Liver (tissue), 9 donors: Measurements from ENCODE around the gene ALKBH5. TPM values are rescaled to one million over a fixed set of nuclear protein-coding genes. Genes with fewer than 3 reads are reported as not detected.

Experiments used
- DNase-seq: peaks from one replicate; pipeline ENCODE4 v3.0.0-alpha.2; 2017; ENCODE audit warnings: low spot score
- H3K27ac ChIP-seq, 2 donors: one replicate each; pipeline ENCODE4 v1.7.0; 2013; ENCODE audit warnings: inconsistent platforms in 2 of 2, low read length in 2 of 2, control low read depth in 1 of 2, low read depth in 1 of 2, mild to moderate bottlenecking in 1 of 2
- H3K27me3 ChIP-seq, 4 donors: one replicate each; pipeline versions ENCODE4 v1.6.1 to v1.7.0; 2013; ENCODE audit warnings: low read length in 3 of 4, inconsistent platforms in 1 of 4, mild to moderate bottlenecking in 1 of 4, moderate library complexity in 1 of 4; ENCODE audit not compliant: control insufficient read depth in 4 of 4, insufficient read depth in 4 of 4
- H3K36me3 ChIP-seq, 4 donors: one replicate each; pipeline versions ENCODE4 v1.6.1 to v1.7.0; 2013; ENCODE audit warnings: low read length in 3 of 4, mild to moderate bottlenecking in 3 of 4, low read depth in 1 of 4, moderate library complexity in 1 of 4; ENCODE audit not compliant: control insufficient read depth in 4 of 4, insufficient read depth in 3 of 4
- H3K4me1 ChIP-seq, 4 donors: one replicate each; pipeline versions ENCODE4 v1.6.1 to v1.7.0; 2013; ENCODE audit warnings: low read length in 3 of 4, mild to moderate bottlenecking in 3 of 4, moderate library complexity in 1 of 4; ENCODE audit not compliant: control insufficient read depth in 4 of 4, insufficient read depth in 4 of 4
- H3K4me3 ChIP-seq, 3 donors: one replicate each; pipeline versions ENCODE4 v1.6.1 to v1.7.0; 2013; ENCODE audit warnings: low read length in 3 of 3, control low read depth in 1 of 3, low read depth in 1 of 3, mild to moderate bottlenecking in 1 of 3
- H3K9ac ChIP-seq, 2 donors: one replicate each; pipeline ENCODE4 v1.7.0; 2013; ENCODE audit warnings: low read length in 2 of 2, mild to moderate bottlenecking in 2 of 2, moderate library complexity in 2 of 2, control low read depth in 1 of 2, low read depth in 1 of 2
- H3K9me3 ChIP-seq, 4 donors: one replicate each; pipeline versions ENCODE4 v1.6.1 to v1.7.0; 2013; ENCODE audit warnings: low read length in 3 of 4; ENCODE audit not compliant: control insufficient read depth in 4 of 4
- ATF3 ChIP-seq: IDR thresholded peaks from 2 replicates; pipeline ENCODE4 v1.6.1; 2016; ENCODE audit warnings: antibody characterized with exemption
- CTCF ChIP-seq: fragments of 150-350 bp; IDR thresholded peaks from 2 replicates; pipeline ENCODE4 v1.5.1; 2017; ENCODE audit warnings: improper control_type of control experiment, low read depth, low read length; ENCODE audit not compliant: missing input control
- EGR1 ChIP-seq, 2 donors: IDR thresholded peaks; 2 replicates each; pipeline ENCODE4 v1.6.1; 2016 to 2018; ENCODE audit warnings: antibody characterized with exemption in 2 of 2, low read depth in 2 of 2
- FOXA2 ChIP-seq: IDR thresholded peaks from 2 replicates; pipeline ENCODE4 v1.6.1; 2016; ENCODE audit warnings: antibody characterized with exemption
- GABPA ChIP-seq, 2 donors: IDR thresholded peaks in 1 of 2; conservative IDR thresholded peaks in 1 of 2; 2 replicates each; pipeline ENCODE4 v1.6.1; 2016; ENCODE audit warnings: antibody characterized with exemption in 2 of 2, mild to moderate bottlenecking in 1 of 2, moderate library complexity in 1 of 2
- JUND ChIP-seq, 2 donors: IDR thresholded peaks; 2 replicates each; pipeline ENCODE4 v1.6.1; 2016; ENCODE audit warnings: antibody characterized with exemption in 2 of 2
- NR2F2 ChIP-seq: IDR thresholded peaks from 2 replicates; pipeline ENCODE4 v1.6.1; 2016; ENCODE audit warnings: antibody characterized with exemption
- REST ChIP-seq: IDR thresholded peaks from 2 replicates; pipeline ENCODE4 v1.6.1; 2016; ENCODE audit warnings: antibody characterized with exemption, mild to moderate bottlenecking
- RXRA ChIP-seq, 2 donors: IDR thresholded peaks; 2 replicates each; pipeline ENCODE4 v1.6.1; 2017 to 2018; ENCODE audit warnings: antibody characterized with exemption in 2 of 2, mild to moderate bottlenecking in 1 of 2
- TAF1 ChIP-seq: conservative IDR thresholded peaks from 2 replicates; pipeline ENCODE4 v1.6.1; 2016; ENCODE audit warnings: antibody characterized with exemption, mild to moderate bottlenecking
- YY1 ChIP-seq: IDR thresholded peaks from 2 replicates; pipeline ENCODE4 v1.6.1; 2016; ENCODE audit warnings: antibody characterized with exemption, mild to moderate bottlenecking
- ZBTB33 ChIP-seq: IDR thresholded peaks from 2 replicates; pipeline ENCODE4 v1.6.1; 2016; ENCODE audit warnings: antibody characterized with exemption
- WGBS: extraction: QIAGEN DNeasy Blood & Tissue Kit; methylation state at CpG from one replicate; pipeline ENCODE4 v1.1.7; 2013; 5-methylcytosine and 5-hydroxymethylcytosine counted together
- polyA plus RNA-seq, 2 donors: library from polyadenylated mRNA; stranded (reverse) in 1 of 2; unstranded in 1 of 2; fragments of 200-250 nt in 1 of 2; fragments of >200 nt in 1 of 2; fragmentation: Nextera tagmentation in 1 of 2; extraction: Ambion mirVana in 1 of 2; gene quantifications; one replicate each; pipeline versions ENCODE4 v1.2.1 to v1.2.3, GENCODE V29; 2013 to 2015
- total RNA-seq, 2 donors: library from RNA; depleted of rRNA; stranded (reverse); fragments of >200 nt; gene quantifications; one replicate each; pipeline ENCODE4 v1.2.3, GENCODE V29; 2014
- donor health status: healthy.
- donor health status: healthy.
- donor health status: healthy.
- donor health status: healthy.
- donor health status: healthy.

ALKBH5 gene
- total and polyA plus RNA-seq, 4 donors = 30.5 to 67.8 (median 46.3) TPM

GRCh38 chr17:18253947-18254821, 70.6 kb downstream of the ALKBH5 start:
- peaks cover 11 to 28% (median 17%) of the 10 kb centered on the region in 4 donors for H3K4me1 ChIP-seq
- 96% methylated on average over 27 of the region's 27 CpGs for WGBS
- no peak overlapping the region for H3K4me3 ChIP-seq
- H3K9me3 ChIP-seq = no peaks in the 10 kb centered on the region
- H3K9ac ChIP-seq = no peak overlapping the region
- DNase-seq = no peak
- H3K36me3 ChIP-seq = peaks cover 14 to 41% (median 36%) of the 10 kb centered on the region in 4 donors
- TF ChIP-seq JUND (IDR thresholded peaks at IDR 0.05) (no peak), EGR1 (IDR thresholded peaks at IDR 0.05; ENCODE audit: low read depth in 2 of 2) (no peak), RXRA (IDR thresholded peaks at IDR 0.05) (no peak), REST (no peak), TAF1 (no peak), NR2F2 (no peak), GABPA (IDR thresholded peaks at IDR 0.05 in 1 of 2, conservative IDR thresholded peaks at IDR 0.05 in 1 of 2) (no peak), ZBTB33 (no peak), FOXA2 (no peak), ATF3 (no peak), YY1 (no peak), CTCF (no peak)
- no peaks in the 10 kb centered on the region for H3K27me3 ChIP-seq
- H3K27ac ChIP-seq = no peak overlapping the region
